Measurements from ENCODE around the gene PTGIR.
A peak's percentile ranks its signal among the peaks of the same experiment; 100 is the strongest.

PTGIR gene

DNA sequence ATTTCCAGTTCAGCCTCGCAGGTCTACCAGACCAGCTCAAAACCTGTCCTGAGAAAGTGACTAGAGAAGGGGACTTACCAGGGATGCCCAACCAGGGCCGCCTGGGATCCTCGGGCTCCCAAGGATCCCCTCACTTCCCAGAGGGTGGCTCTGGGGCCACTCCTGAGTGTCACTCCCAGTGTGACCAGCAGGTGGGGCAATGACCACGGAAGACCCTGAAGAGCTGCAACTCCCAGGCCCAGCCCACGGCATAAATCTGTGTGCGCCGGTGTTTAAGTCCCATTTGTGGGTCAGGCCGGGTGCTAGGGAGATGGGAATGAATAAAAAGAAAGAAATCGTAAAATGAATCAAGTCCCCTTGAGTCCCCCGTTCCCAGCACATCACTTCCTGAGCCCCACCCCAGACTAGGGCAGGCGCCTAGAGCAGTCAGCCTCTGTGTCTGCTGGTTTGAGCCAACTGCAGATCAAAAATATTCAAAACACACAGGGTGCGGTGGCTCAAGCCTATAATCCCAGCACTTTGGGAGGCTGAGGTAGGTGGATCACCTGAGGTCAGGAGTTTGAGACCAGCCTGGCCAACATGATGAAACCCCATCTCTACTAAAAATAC, 10.7 kb downstream of the PTGIR start:
- DNase-seq (ENCODE audit: low read depth): no peak

DNA sequence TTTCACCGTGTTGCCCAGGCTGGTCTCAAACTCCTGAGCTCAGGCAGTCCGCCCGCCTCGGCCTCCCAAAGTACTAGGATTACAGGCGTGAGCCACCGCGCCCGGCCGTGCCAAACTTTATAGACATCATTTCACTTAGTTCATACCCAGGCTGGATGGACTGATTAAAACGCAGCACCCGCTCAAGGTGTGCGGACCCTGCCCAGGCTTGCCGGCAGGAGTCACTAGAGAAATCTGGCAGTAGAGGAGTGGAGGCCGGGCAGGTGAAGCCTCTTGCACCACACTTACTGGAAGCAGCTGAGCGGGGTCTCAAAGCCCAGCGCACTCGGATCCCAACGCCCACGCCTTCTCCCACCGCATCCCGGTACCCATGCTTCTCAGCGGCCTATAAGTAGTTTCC, 11.4 kb downstream of the PTGIR start:
- no peak for DNase-seq (ENCODE audit: low read depth)

DNA sequence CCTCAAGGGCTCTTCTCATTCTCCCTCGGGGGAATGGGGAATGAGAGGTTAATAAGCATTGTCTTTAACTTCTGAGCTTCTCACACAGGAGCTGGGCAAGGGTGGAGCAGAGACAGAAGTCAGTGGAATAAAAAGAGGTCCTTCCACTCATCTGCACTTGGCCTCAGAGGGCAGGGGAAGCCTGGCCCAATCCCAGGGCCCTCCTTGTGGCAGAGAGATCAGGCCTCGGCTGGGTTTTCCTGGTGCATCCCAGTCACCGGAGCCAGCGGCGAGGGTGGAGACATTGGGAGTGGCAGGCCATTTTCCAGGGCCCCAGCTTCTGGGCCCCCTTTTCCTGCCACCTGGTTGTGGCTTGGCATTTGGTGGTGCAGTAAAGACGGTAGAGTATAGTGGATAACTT, 13.1 kb downstream of the PTGIR start:
- DNase-seq (ENCODE audit: low read depth): no peak

DNA sequence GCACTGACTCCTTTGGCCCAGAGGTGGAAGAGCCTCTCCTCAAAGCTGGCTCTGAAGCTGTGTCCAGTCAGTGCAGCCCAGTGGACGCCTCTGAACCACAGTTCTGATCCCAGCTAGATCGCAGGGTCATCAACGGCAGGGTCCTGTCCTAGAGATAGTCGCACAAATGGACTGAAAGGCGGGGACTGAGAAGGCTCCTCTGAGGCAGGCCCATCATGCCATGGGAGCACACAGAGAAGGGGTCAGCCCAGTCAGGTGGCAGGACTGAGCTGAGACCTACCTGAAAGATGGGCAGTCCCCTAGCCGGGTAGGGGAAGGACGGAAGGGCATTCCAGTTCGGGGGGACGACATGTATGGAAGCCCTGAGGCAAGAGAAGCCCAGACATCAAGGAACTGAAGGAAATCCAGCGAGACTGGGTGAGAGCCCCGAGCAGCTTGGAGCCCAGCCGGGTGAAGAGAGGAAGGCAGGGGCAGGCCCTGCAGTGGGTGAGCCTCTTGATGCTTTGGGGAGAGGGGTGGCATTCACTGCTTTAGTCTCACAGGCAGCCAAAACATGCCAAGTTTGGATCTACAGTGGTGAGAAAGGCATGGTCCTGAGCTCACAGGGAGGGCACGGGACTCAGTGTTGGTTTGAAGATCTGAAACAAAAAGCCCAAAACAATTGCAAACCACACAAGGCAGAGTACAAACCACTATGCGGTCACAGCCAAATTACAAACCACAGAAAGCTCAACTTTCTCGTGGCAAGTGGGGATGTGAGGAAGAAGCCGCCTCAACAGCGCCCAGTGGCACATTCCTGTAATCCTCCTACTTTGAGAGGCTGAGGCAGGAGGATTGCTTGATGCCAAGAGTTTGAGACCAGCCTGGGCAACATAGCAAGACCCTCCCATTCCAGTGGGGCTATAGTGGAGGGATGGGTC, 13.8 kb downstream of the PTGIR start:
- DNase-seq (ENCODE audit: low read depth): peak; percentile 28

DNA sequence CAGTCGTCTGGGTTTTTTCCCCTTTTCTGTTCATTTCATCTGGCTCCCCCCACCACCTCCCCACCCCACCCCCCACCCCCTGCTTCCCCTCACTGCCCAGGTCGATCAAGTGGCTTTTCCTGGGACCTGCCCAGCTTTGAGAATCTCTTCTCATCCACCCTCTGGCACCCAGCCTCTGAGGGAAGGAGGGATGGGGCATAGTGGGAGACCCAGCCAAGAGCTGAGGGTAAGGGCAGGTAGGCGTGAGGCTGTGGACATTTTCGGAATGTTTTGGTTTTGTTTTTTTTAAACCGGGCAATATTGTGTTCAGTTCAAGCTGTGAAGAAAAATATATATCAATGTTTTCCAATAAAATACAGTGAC, 14.5 kb downstream of the PTGIR start:
- DNase-seq (ENCODE audit: low read depth): no peak

DNA sequence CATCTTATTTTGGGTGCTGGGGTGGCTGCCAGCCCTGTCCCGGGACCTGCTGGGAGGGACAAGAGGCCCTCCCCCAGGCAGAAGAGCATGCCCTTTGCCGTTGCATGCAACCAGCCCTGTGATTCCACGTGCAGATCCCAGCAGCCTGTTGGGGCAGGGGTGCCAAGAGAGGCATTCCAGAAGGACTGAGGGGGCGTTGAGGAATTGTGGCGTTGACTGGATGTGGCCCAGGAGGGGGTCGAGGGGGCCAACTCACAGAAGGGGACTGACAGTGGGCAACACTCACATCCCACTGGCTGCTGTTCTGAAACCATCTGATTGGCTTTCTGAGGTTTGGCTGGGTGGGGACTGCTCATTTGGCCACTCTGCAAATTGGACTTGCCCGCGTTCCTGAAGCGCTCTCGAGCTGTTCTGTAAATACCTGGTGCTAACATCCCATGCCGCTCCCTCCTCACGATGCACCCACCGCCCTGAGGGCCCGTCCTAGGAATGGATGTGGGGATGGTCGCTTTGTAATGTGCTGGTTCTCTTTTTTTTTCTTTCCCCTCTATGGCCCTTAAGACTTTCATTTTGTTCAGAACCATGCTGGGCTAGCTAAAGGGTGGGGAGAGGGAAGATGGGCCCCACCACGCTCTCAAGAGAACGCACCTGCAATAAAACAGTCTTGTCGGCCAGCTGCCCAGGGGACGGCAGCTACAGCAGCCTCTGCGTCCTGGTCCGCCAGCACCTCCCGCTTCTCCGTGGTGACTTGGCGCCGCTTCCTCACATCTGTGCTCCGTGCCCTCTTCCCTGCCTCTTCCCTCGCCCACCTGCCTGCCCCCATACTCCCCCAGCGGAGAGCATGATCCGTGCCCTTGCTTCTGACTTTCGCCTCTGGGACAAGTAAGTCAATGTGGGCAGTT, 15.1 kb downstream of the PTGIR start:
- DNase-seq (ENCODE audit: low read depth): no peak

DNA sequence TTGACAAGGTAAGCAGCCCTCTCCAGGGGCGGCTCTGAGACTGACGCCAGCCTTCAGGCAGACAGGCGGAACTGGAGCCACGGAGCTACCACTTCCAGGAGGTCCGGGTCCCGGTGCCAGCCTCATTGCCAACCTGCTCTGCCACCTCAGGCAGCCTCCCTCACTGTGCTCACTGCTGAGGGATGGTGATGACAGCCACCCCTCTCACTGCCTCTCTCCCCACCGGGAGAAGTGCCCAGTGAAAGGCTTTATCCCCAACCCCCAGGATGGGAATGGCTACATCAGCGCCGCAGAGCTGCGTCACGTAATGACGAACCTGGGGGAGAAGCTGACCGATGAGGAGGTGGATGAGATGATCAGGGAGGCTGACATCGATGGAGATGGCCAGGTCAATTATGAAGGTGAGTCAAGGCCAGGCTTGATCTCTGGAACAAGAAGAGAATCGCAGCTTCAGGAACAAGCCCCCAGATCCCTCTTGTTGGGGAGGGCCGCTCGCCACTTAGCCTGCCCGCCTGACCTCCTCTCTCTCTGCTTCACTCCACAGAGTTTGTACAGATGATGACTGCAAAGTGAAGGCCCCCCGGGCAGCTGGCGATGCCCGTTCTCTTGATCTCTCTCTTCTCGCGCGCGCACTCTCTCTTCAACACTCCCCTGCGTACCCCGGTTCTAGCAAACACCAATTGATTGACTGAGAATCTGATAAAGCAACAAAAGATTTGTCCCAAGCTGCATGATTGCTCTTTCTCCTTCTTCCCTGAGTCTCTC, 16.1 kb downstream of the PTGIR start:
- no peak for DNase-seq (ENCODE audit: low read depth)

DNA sequence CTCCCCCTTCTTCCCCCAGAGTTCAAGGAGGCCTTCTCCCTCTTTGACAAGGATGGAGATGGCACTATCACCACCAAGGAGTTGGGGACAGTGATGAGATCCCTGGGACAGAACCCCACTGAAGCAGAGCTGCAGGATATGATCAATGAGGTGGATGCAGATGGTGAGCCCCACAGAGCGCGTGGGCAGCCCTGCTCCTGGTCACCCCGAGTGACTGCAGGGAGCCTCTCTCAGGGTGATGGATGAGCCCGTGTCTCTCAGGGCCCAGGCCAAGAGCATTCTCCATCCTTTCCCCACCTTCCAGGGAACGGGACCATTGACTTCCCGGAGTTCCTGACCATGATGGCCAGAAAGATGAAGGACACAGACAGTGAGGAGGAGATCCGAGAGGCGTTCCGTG, 16.7 kb downstream of the PTGIR start:
- DNase-seq (ENCODE audit: low read depth): no peak

DNA sequence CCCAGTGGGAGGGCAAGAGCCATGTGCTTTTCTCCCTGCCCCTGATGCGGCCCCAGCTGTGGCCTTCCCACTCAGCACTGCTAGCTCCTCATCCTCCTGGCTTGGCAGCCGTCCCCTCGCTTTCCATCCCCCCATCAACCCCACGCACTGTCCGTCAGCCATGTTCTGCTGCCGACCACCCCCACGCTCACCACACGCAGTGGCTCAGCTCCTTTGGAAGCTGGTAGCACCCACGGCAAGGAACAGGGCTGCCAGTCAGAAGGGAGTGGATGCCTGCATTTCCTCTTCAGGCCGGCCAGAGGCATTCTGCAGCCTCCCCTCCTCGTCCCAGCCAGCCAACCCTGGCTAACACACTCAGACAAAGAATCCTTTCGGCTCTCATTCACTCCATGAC, 17.4 kb downstream of the PTGIR start:
- no peak for DNase-seq (ENCODE audit: low read depth)

DNA sequence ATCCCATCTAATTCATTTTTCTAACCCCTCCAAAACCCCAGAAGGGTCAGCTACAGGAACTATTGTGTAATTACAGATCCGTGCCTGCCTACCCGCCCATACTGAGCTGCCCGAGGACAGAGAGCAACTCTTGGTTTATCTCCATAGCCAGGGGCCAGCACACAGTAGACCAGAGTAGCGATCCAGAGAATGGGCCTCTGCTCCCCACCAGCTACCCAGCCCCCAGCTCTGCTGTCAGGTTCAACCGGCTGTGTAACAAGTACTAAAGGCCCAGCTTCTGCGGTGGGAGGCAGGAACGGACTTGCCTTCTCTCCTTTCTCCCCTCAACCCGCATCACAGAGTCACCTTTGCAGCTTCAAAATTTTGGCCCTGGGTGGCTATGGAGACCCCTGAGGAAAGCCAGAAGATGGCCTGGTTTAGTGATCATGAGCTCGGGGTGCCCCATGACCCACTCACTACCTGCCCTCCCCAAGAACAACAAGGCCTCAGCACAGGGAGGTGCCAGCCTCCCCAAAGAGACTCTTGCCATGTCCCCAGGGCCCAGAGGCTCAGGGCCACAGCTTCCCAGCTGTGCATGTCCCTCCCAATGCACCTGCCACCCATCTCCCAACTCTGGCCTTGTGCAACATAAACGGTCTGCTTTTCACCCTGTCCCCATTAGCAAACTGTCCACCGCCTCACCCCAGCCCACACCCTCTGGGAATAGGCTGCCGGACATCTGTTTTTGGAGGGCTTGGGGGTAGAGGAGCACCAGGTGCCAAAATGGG, 18.0 kb downstream of the PTGIR start:
- no peak for DNase-seq (ENCODE audit: low read depth)

DNA sequence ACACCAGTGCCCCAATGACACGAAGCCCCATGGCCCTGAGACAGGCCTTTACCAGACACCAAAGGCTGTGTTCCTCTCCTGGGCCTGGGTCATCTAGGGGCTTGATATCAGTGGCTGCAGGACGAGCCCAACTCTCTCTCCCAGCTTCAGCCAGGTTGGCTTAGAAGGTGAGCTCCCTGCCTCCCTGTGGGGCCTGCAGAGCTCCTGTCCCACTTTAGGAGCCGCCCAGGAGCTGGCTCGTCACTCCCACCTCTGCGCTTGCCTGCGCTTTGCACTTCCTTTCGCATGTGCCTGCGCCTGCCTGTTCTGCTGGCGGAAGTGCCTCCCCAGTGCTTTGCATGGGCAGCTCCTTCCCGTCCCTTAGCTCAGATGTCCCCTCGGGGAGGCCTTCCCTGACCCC, 18.9 kb downstream of the PTGIR start:
- DNase-seq (ENCODE audit: low read depth): no peak

DNA sequence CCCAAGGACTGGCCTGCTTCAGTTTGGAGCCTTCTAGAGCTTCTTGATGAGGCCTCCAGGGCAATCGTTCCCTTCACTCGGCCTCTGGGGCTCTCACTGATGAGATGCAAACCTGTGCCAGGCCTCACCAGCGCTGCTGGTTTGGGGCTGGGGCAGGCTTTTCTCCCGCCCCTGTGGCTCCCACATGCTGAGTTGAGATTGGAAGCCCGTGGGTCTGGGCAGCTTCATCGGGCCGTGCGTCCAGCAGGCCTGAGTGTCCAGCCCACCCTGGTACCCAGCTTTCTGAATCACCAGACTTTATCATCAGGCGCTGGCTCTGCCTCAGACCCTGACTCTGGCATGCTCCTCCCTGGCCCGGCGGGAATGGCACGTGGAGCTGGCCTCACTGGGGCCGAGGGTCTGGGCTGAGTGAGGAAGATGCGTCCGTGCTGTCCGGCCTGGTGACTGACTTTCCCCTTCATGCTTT, 19.5 kb downstream of the PTGIR start:
- no peak for DNase-seq (ENCODE audit: low read depth)

DNA sequence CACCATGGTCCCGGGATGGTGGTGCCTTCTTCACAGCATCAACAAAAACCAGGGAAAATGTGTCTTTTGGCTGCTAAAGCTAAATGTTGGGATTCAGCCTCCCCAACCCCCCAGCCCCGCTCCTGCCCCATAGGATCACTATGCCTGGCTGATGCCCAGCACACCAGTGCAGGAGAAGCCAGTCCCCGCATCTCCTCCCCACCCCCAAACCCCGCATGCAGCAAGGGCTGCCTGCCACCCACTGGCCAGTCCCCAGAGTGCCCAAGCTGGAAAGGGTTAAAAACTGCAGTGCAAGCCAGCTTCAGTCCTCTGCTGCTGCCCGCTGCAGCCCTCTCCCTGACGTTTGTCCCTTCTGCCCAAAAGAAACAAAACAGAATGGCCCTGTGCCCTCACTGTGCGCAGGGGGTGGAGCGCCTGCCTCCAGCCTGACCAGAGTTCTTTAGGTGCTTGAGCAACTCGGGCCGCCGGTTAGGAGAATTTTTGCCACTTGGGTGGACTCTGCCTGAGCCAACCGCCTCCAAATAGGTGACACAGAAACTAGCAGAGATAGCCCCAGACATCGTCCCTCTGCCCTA, 20.0 kb downstream of the PTGIR start:
- DNase-seq (ENCODE audit: low read depth): no peak

DNA sequence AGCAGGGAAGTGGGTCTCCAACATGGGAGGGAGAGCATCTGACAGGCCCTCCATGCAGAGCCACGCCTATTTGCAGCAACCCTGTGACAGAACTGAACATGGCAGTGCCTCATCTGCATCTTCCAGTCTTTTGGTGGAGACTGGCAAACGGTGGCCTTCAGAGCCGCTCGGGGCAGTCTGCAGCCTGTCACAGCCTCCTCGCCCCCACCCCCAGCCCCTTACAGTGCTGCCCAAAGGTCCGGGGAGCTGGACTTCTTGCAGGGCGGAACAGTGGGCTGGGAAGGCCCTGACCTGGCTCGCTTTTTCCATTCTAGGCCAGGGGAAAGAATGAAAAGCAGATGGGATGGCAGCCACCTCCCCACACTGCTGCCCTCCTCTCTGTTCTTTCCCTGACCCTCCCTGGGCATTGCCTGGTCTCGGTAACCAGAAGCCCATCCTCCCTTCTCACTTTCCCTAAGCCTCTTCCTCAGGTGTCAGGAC, 21.1 kb downstream of the PTGIR start:
- no peak for DNase-seq (ENCODE audit: low read depth)

DNA sequence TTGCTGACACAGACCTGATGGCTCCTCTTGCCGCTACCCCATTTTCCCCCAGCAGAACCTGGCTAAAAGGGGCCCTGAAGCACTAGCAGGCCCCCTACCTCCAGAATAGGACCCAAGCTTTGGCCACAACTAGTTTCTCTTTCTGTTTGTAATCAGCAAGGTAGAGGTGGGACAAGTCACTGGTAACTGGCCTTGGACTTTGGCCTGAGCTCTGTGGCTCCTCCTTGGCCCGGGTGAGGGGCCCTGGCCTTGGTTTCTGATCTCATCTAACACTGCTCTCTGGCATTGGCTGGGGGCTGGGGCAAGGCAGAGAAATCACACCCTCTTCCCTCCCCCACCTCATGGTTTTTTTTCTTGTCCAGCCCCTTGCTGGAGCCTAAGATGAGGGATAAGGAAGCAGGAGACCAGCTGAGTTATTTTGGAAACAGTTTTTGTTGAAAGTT, 21.7 kb downstream of the PTGIR start:
- no peak for DNase-seq (ENCODE audit: low read depth)

DNA sequence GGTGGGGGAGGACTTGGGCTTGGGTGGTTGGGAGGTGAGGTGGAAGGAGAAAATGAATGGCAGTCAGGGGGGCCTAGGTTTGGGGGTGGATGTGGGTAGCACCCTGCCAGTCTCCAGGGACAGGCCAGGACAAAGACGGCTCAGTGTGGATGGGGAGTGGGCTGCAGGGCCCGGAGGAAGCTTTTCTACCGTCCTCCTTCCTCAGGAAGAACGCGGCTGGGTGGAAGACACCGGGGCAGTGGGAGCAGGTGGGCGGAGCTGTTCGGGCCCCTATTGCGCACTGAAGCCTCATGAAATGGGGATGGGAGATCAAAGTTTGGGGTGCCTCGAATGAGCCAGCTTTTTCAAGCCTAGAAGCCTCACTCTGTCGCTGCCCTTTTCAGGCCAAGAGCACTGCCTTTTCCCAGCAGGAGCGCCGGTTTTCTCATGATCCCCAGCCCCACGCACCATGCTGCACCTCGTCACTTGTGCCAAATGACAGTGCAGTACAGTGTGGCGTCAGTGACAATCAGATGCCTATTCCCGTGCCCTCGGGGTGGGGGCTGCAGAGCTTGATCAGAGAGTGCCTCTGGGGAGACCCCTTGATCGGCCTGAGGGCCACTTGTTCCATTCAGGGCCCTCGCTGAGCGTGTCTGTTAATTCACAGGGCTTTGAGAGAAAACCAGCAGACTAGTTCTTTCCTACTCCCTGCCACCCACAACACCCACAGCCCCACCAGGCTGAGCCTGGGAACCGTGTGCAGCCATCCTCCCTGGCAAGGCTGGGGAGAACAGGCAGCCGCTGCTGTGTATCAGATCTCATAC, 22.3 kb downstream of the PTGIR start:
- no peak for DNase-seq (ENCODE audit: low read depth)

DNA sequence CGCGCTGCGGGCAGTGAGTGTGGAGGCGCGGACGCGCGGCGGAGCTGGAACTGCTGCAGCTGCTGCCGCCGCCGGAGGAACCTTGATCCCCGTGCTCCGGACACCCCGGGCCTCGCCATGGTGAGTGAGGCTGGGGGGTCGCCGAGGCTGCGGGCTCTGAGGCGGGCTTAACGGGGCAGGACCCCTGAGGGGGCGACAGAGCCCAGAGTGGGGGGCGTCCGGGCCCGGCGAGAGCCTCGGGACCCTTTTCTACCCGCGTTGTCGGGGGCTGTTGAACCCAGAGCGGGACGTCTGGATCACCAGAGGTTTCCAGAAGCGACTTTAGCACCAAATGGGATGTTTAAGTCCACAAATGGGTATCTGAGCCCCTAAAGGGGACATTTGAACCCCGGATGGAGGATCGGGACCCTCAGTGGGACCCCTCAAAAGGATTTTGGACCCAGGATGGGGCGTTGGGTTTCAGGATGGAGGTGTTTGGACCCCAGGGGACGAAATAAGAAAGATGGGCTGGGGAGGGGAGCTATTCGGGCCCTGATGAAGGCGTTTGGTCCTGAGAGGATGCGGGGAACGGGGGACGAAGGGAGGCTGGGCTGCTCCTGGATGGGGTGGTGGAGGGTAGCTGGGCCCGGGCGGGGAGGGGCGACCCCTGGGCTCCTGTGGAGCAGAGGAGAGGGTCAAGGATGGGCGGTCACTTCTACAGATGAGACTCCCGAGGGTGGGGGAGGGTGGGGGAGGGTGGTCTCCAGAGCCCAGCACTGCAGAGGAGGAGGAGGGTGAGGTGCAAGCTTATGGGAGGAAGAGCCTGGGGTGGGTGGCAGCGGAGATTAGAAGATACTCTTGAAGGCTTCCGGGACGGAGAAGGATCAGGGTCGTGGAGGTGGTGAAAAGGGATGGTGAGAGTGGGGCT, 23.3 kb downstream of the PTGIR start, which contains the start of gene CALM3:
CALM3 (plus strand) TSS at position 13 of the 907 bp plus-strand sequence; CDS start at position 118, 105 bp downstream.
- no peak for DNase-seq (ENCODE audit: low read depth)

All from GM04503 (cell line).